HAP-1 (cell line): Measurements from ENCODE around the gene FARSB.
A peak's percentile ranks its signal among the peaks of the same experiment; 100 is the strongest.

Experiments
- DNase-seq, 2 experiments: peaks; one replicate each; pipeline ENCODE4 v3.0.0-alpha.2; 2016 to 2020; ENCODE audit warnings: low spot score in 2 of 2
- H3K27me3 ChIP-seq: fragments of 250-450 bp; sonication (Bioruptor Pico); 2 replicates; pipeline ENCODE4 v1.5.1; 2020; ENCODE audit warnings: low read depth, mild to moderate bottlenecking, moderate library complexity
- H3K36me3 ChIP-seq: fragments of 250-450 bp; sonication (Bioruptor Pico); replicated peaks from 2 replicates; pipeline ENCODE4 v1.5.1; 2020; ENCODE audit warnings: mild to moderate bottlenecking
- H3K4me1 ChIP-seq: fragments of 250-450 bp; sonication (Bioruptor Pico); 2 replicates; pipeline ENCODE4 v1.5.1; 2020; ENCODE audit warnings: mild to moderate bottlenecking
- H3K4me3 ChIP-seq: fragments of 250-450 bp; sonication (Bioruptor Pico); 2 replicates; pipeline ENCODE4 v1.5.1; 2020; ENCODE audit warnings: mild to moderate bottlenecking, moderate library complexity
- H3K9me3 ChIP-seq: fragments of 250-450 bp; sonication (Bioruptor Pico); 2 replicates; pipeline ENCODE4 v1.5.1; 2020; ENCODE audit warnings: mild to moderate bottlenecking, moderate library complexity
- in situ Hi-C: fragments of 300-500 bp; cut with MboI; formaldehyde crosslinking; loops from 3 replicates; pipeline ENCODE4 v1.14.3; 2020; ENCODE audit warnings: low sequenced_read_pairs, inconsistent platforms, mixed read lengths

FARSB gene

GRCh38 chr2:222651718-222652418, 4.0 kb downstream of the FARSB start:
- DNase-seq, result no peak
- in situ Hi-C loops, result no loop called here
- peaks cover 30% of the 10 kb centered on the region for H3K36me3 ChIP-seq
- no peak overlapping the region for H3K4me3 ChIP-seq
- no peaks in the 10 kb centered on the region for H3K9me3 ChIP-seq
- no peaks in the 10 kb centered on the region for H3K27me3 ChIP-seq
- H3K4me1 ChIP-seq, result peaks cover 11% of the 10 kb centered on the region

- in situ Hi-C loops, result no loop called here
- no peak for DNase-seq
- Histone ChIP-seq H3K27me3 (no peaks in the 10 kb centered on the region), H3K4me3 (no peak overlapping the region), H3K4me1 (peaks cover 9% of the 10 kb centered on the region), H3K9me3 (no peaks in the 10 kb centered on the region), H3K36me3 (peaks cover 36% of the 10 kb centered on the region)
Observed at GRCh38 chr2:222649801-222650200, 6.1 kb downstream of the FARSB start.

GRCh38 chr2:222646008-222646407, 9.9 kb downstream of the FARSB start:
- Histone ChIP-seq H3K27me3 (no peaks in the 10 kb centered on the region), H3K36me3 (peaks cover 57% of the 10 kb centered on the region), H3K9me3 (no peaks in the 10 kb centered on the region), H3K4me1 (no peaks in the 10 kb centered on the region), H3K4me3 (no peak overlapping the region)
- no peak for DNase-seq
- in situ Hi-C loops, result no loop called here

GRCh38 chr2:222643134-222643533, 12.8 kb downstream of the FARSB start:
- in situ Hi-C loops, result no loop called here
- Histone ChIP-seq H3K36me3 (peaks cover 58% of the 10 kb centered on the region), H3K9me3 (no peaks in the 10 kb centered on the region)

GRCh38 chr2:222641336-222641735, 14.6 kb downstream of the FARSB start:
- Histone ChIP-seq H3K4me3 (no peak overlapping the region), H3K9me3 (no peaks in the 10 kb centered on the region), H3K27me3 (no peaks in the 10 kb centered on the region), H3K4me1 (no peaks in the 10 kb centered on the region), H3K36me3 (peaks cover 61% of the 10 kb centered on the region)
- no peak for DNase-seq
- in situ Hi-C loops, result no loop called here

More at GRCh38 chr2:222643134-222643533, 12.8 kb downstream of the FARSB start:
- no peak for DNase-seq
- Histone ChIP-seq H3K4me3 (no peak overlapping the region), H3K4me1 (no peaks in the 10 kb centered on the region), H3K27me3 (no peaks in the 10 kb centered on the region)

- Histone ChIP-seq H3K4me3 (no peak overlapping the region), H3K9me3 (no peaks in the 10 kb centered on the region), H3K36me3 (peaks cover 72% of the 10 kb centered on the region), H3K27me3 (no peaks in the 10 kb centered on the region), H3K4me1 (no peaks in the 10 kb centered on the region)
- no peak for DNase-seq
- in situ Hi-C loops, result no loop called here
Observed at GRCh38 chr2:222637067-222637466, 18.8 kb downstream of the FARSB start.

- no peak overlapping the region for H3K4me3 ChIP-seq
- no peaks in the 10 kb centered on the region for H3K4me1 ChIP-seq
- in situ Hi-C loops, result no loop called here
- no peaks in the 10 kb centered on the region for H3K27me3 ChIP-seq
- no peak for DNase-seq
- peaks cover 82% of the 10 kb centered on the region for H3K36me3 ChIP-seq
- H3K9me3 ChIP-seq, result no peaks in the 10 kb centered on the region
Observed at GRCh38 chr2:222635295-222635694, 20.6 kb downstream of the FARSB start.

- no peaks in the 10 kb centered on the region for H3K27me3 ChIP-seq
- H3K4me3 ChIP-seq, result no peak overlapping the region
- H3K9me3 ChIP-seq, result no peaks in the 10 kb centered on the region
- H3K4me1 ChIP-seq, result no peaks in the 10 kb centered on the region
- peaks cover 83% of the 10 kb centered on the region for H3K36me3 ChIP-seq
- DNase-seq, result no peak
- in situ Hi-C loops, result no loop called here
Observed at GRCh38 chr2:222627764-222628163, 28.1 kb downstream of the FARSB start.

GRCh38 chr2:222623756-222624309, 32.1 kb downstream of the FARSB start:
- H3K36me3 ChIP-seq, result peaks cover 73% of the 10 kb centered on the region

GRCh38 chr2:222622910-222623309, 33.0 kb downstream of the FARSB start:
- Histone ChIP-seq H3K9me3 (no peaks in the 10 kb centered on the region), H3K36me3 (peaks cover 67% of the 10 kb centered on the region), H3K27me3 (no peaks in the 10 kb centered on the region), H3K4me1 (no peaks in the 10 kb centered on the region), H3K4me3 (no peak overlapping the region)
- in situ Hi-C loops, result no loop called here
- no peak for DNase-seq

More at GRCh38 chr2:222623756-222624309, 32.1 kb downstream of the FARSB start:
- no peak overlapping the region for H3K4me3 ChIP-seq
- no peak for DNase-seq
- H3K27me3 ChIP-seq, result no peaks in the 10 kb centered on the region
- in situ Hi-C loops, result no loop called here
- H3K4me1 ChIP-seq, result no peaks in the 10 kb centered on the region
- no peaks in the 10 kb centered on the region for H3K9me3 ChIP-seq

- no peaks in the 10 kb centered on the region for H3K27me3 ChIP-seq
- no peaks in the 10 kb centered on the region for H3K9me3 ChIP-seq
- H3K4me3 ChIP-seq, result no peak overlapping the region
- H3K36me3 ChIP-seq, result peaks cover 61% of the 10 kb centered on the region
- DNase-seq, result no peak
- in situ Hi-C loops, result no loop called here
- no peaks in the 10 kb centered on the region for H3K4me1 ChIP-seq
Observed at GRCh38 chr2:222621893-222622292, 34.0 kb downstream of the FARSB start.

- Histone ChIP-seq H3K36me3 (peaks cover 45% of the 10 kb centered on the region), H3K27me3 (no peaks in the 10 kb centered on the region), H3K4me3 (no peak overlapping the region), H3K9me3 (no peaks in the 10 kb centered on the region), H3K4me1 (no peaks in the 10 kb centered on the region)
- DNase-seq, result no peak
- in situ Hi-C loops, result no loop called here
Observed at GRCh38 chr2:222615320-222615719, 40.6 kb downstream of the FARSB start.

- H3K27me3 ChIP-seq, result no peaks in the 10 kb centered on the region
- H3K4me1 ChIP-seq, result no peaks in the 10 kb centered on the region
- in situ Hi-C loops, result no loop called here
- H3K4me3 ChIP-seq, result no peak overlapping the region
- H3K9me3 ChIP-seq, result no peaks in the 10 kb centered on the region
- DNase-seq, result peak; percentile 31 to 74
- H3K36me3 ChIP-seq, result peaks cover 50% of the 10 kb centered on the region
Observed at GRCh38 chr2:222613715-222614331, 42.1 kb downstream of the FARSB start.

GRCh38 chr2:222611684-222612083, 44.2 kb downstream of the FARSB start:
- H3K4me3 ChIP-seq, result no peak overlapping the region
- peaks cover 53% of the 10 kb centered on the region for H3K36me3 ChIP-seq
- H3K4me1 ChIP-seq, result no peaks in the 10 kb centered on the region
- no peaks in the 10 kb centered on the region for H3K27me3 ChIP-seq
- in situ Hi-C loops, result no loop called here
- no peak for DNase-seq
- no peaks in the 10 kb centered on the region for H3K9me3 ChIP-seq
